Activated T-helper 9 cell treated with anti-CD3 and anti-CD28 coated beads, Interleukin-2, amount 50 U/mL, for 16 hours (primary cell): ENCODE results near the gene KCNIP4.

Experiments
- DNase-seq: peaks from one replicate; pipeline ENCODE4 v3.0.0-alpha.2; 2020; ENCODE audit warnings: low read depth

The KCNIP4 gene

DNA sequence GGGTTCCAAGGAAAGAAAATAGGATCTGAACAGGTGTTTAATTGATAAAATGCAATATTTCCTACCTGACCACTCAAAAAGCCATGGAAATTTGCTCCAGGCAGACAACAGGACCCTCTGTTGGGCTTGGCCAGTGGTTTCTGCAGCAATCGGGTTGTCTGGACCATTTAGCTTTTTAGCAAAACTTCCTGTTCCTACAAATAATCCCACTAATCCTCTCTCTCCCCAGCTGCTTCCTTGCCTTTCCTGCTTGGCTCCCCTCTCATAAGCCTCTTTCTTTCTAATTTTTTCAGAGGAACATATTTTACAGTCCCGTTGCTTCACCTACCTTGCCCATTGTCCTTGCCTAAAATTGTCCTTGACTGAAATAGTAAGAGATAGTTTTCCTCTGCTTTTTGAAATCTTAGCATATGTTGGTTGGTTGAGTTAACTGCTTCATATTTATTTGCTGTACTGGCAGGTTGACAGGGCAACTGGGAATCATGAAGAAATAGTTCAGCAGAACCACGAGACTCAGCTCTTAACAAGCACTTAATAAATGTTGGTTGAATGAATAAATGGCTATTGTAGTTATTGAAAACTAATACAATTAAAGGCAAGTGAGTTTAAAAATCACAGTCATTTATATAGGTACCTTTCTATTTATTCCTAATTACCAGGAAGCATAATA lies 259.8 kb downstream of the KCNIP4 start:
- DNase-seq: no peak

DNA sequence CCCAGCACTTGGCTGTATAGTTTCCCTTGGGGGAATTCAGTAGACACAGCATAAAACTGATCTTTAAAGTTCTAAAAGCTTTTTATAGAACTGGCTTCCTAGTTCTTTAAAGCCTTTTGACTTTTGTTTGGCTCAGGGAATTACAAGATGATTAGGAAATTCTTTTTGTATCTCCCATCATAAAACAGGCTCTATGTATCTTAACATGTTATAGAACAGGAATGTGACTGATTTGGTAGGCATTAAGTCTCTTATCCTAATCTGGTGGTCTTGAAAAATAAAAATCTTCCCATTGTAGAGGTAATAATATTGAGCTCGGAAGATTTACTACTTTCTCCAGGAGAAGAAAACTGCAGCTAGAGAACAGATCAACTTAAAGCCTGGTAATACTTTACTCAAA lies 262.7 kb downstream of the KCNIP4 start:
- no peak for DNase-seq

- DNase-seq: no peak
These were observed 268.2 kb downstream of the KCNIP4 start for GRCh38 chr4:21680326-21680898.

- no peak for DNase-seq
These were observed 269.9 kb downstream of the KCNIP4 start for GRCh38 chr4:21678711-21679110.

DNA sequence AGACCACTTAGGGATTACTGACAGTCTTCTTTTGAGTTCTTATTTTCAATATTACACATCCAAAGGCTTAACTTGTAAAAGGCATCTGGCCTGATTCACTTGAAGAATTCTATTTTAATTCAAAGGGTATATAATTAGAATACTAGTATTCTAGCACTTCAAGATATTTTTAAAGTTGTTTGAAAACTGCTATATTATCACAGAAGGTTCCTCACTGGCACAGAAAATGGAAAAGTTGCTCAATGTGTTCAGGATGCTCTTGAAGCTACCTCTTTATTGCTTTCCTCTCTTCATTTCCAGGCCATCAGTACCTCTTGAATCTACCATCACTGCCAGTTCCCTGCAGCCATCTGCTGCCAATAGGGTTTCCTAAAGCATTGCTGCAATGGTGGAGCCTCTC lies 271.4 kb downstream of the KCNIP4 start:
- DNase-seq: no peak

GRCh38 chr4:21664355-21664754 lies 284.2 kb downstream of the KCNIP4 start:
- no peak for DNase-seq

DNA sequence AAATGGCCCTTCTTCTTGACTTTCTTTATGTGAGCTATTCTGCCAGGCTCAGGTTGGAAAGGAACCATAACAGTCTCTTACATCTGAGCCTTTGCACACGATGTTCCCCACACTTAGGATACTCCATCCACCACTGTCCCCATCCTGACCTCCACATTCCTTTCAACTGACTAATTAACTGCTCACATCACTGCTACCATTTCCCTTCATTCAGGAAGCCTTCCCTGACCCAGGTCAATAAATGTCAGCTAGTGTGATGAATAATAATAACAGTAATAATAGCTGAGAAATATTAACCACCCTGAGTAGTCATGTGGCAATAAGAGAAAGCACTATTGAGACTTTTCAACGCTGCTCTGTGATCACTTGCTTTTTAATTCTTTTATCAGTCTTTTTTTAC lies 291.7 kb downstream of the KCNIP4 start:
- DNase-seq: no peak

GRCh38 chr4:21655031-21655430 lies 293.5 kb downstream of the KCNIP4 start:
- DNase-seq: no peak

GRCh38 chr4:21652508-21653231 lies 295.9 kb downstream of the KCNIP4 start:
- no peak for DNase-seq

- DNase-seq: no peak
These were observed 299.0 kb downstream of the KCNIP4 start for GRCh38 chr4:21649391-21650090.

GRCh38 chr4:21645776-21646175 lies 302.8 kb downstream of the KCNIP4 start:
- DNase-seq: no peak

DNA sequence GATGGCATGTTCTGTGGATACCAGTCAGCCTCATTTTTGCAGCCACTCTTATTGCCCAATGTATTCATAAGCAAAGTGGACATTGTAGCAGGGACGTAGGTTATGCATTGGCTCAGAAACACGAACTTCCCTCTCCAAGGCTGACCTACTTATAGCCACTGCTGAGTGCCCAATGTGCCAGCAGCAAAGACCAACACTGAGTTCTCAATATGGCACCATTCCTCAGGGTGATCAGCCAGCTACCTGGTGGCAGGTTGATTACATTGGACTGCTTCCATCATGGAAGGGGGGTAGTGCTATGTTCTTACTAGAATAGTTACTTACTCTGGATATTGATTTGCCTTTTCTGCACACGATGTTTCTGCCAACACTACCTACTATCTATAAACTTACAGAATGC lies 306.9 kb downstream of the KCNIP4 start:
- DNase-seq: no peak

GRCh38 chr4:21638171-21638725 lies 310.3 kb downstream of the KCNIP4 start:
- no peak for DNase-seq

- no peak for DNase-seq
These were observed 319.5 kb downstream of the KCNIP4 start for GRCh38 chr4:21628916-21629610.

DNA sequence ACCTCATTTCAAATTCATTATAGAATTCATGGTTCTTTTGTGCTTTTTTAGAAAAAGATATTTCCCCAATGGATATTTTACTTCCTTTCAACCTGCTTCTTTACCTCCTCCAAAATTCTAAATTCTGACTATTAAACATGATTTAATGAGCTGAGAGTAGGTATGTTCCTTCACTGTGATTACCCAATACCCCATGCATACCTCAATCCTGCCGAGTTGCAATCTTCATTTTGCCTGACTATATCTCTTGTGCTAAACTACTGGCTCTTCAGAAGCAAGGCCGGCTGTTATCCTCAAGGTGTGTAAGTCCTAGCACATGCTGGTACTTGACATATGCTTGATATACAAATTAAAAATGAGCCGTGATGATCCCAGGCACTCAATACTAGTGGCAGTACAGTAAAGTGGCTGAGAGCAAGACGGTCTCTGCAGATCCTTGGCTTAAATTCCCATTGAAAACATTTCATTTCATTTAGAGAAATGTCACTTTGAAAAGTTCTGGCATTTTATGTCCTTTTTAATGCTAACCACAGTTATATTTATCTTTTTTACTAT lies 320.4 kb downstream of the KCNIP4 start:
- DNase-seq: no peak

- no peak for DNase-seq
These were observed 323.1 kb downstream of the KCNIP4 start for GRCh38 chr4:21625447-21625846.

DNA sequence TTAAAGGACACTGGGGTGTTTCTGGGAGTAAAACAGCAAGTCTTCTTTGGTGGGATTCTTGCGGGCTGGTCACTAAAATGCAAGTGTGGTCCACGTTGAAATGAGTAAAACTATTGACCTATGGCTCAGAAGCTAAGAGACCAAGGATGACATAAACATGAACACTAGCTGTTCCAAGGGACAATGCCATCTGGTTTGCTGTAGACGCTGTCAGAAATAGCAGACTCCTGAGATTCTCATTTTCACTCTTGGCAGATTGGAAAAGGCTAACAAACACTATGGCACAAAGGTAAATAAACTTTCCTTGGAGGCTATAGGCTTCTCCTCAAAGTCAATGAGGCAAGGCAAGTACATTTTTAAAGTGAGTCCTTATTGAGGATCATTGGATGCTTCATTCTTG lies 343.6 kb downstream of the KCNIP4 start:
- no peak for DNase-seq

GRCh38 chr4:21596521-21596920 lies 352.1 kb downstream of the KCNIP4 start:
- no peak for DNase-seq

DNA sequence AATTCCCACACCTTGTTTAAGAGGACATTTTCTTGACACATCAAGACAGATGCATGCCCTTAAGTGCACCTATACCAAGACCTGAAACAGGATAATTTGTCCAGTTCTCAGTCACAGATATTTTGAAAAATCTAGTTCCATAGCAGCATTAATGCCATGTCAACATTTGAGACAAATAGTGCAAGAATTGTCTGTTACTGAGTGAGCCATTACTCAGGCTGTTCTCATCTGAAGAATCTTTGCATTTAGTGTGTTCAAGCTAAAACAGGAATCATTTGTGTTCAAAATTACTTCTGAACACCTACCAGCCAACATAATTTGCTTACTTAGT lies 354.9 kb downstream of the KCNIP4 start:
- no peak for DNase-seq

DNA sequence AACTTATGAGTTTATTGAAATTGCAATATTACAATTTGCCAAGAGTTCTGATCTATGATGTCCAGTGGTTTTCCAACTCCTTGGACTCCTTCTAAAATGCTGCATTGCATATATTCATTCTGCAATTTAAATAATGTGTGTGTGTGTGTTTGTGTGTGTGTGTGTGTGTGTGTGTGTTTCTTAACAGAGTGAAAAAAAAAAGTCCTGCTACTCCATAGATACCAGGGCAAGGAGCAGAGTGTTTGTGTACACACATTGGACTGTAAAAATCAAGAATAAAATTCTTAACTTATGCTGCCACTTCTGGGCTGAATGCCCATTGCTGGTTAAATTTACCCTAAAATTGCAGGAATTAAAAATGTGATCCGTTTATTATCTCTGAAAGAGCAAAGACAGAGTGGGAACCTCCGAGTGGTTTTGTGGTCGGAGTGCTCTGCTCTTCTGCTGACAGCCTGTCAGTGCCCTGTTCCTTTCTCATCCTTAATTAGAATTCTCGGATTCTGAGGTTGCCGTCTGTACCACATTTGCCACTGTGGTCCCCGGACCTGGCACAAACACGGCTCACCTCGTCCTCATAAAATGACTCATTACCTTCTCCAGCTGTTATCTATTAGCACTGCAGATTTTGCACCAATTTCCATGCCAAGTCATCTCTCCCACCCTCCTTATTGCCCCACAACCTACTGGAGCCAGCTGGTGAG lies 355.5 kb downstream of the KCNIP4 start:
- DNase-seq: no peak

DNA sequence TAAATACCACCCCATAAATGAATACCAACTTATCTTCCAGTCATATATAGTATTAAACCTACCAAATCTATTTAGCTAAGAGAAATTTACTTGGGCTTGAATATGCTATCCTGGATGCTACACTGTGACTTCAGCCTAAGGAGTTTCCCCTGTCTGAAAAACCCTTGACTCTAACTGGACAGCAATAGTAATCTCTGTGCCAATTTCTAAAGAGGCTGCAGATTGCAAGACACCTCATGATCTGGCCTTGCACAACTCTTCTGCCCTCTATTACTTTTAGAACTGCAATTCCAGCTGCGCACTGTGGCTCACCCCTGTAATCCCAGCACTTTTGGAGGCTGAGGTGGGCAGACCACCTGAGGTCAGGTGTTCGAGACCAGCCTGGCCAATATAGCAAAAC lies 371.5 kb downstream of the KCNIP4 start:
- DNase-seq: no peak
